Prostate gland (tissue), 2 donors: ENCODE data around the gene AVPR2.

ENCODE experiments used
- CTCF ChIP-seq, 4 experiments: fragments of 200-600 bp in 2 of 4; fragments of 450-650 bp in 2 of 4; sonication (generic) in 2 of 4; IDR thresholded peaks; 1 replicate in 3 of 4; 2 replicates in 1 of 4; pipeline ENCODE4 v1.5.1; 2016 to 2019; ENCODE audit warnings: antibody characterized with exemption in 4 of 4, mild to moderate bottlenecking in 2 of 4, moderate library complexity in 2 of 4
- POLR2A ChIP-seq: fragments of 450-650 bp; IDR thresholded peaks from one replicate; pipeline ENCODE4 v1.6.1; 2016; ENCODE audit warnings: antibody characterized with exemption, mild to moderate bottlenecking

GRCh38 chrX:153906126-153906917 is 1.8 kb downstream of the AVPR2 start:
- TF ChIP-seq CTCF (IDR thresholded peaks at IDR 0.05), result no peak
- TF ChIP-seq POLR2A, result no peak
